Transverse colon (tissue), 3 donors: Measurements from ENCODE around the gene BNIP3.

ENCODE experiments used
- CTCF ChIP-seq, 5 experiments: fragments of 200-600 bp in 3 of 5; fragments of 450-650 bp in 2 of 5; sonication (generic) in 3 of 5; IDR thresholded peaks; 1 replicate in 2 of 5; 2 replicates in 3 of 5; pipeline ENCODE4 v1.5.1; 2016 to 2017; ENCODE audit warnings: antibody characterized with exemption in 5 of 5, inconsistent platforms in 3 of 5, mild to moderate bottlenecking in 2 of 5, moderate library complexity in 1 of 5
- POLR2A ChIP-seq: fragments of 450-650 bp; IDR thresholded peaks from one replicate; pipeline ENCODE4 v1.6.1; 2016; ENCODE audit warnings: antibody characterized with exemption, mild to moderate bottlenecking, moderate library complexity

GRCh38 chr10:132021504-132022143, 39.9 kb upstream of the BNIP3 start:
- TF ChIP-seq CTCF (IDR thresholded peaks at IDR 0.05): no peak
- no peak for TF ChIP-seq POLR2A
